Loucy (cell line): ENCODE measurements around the gene GRK1.
A peak's percentile ranks its signal among the peaks of the same experiment; 100 is the strongest.

Source experiments
- H2AFZ ChIP-seq: fragments of 200-600 bp; sonication (generic); 2 replicates; pipeline ENCODE4 v1.6.0; 2016; ENCODE audit warnings: antibody characterized with exemption, mild to moderate bottlenecking, low read length, moderate library complexity
- H3F3A ChIP-seq: fragments of 200-600 bp; 2 replicates; pipeline ENCODE4 v1.6.0; 2016; ENCODE audit warnings: antibody characterized with exemption, low read depth, mild to moderate bottlenecking
- H3K27me3 ChIP-seq: fragments of 200-600 bp; sonication (generic); 2 replicates; pipeline ENCODE4 v1.6.1; 2014; ENCODE audit warnings: low read length, mild to moderate bottlenecking; ENCODE audit not compliant: insufficient read depth, poor library complexity, severe bottlenecking
- H3K36me3 ChIP-seq: fragments of 200-600 bp; sonication (generic); 2 replicates; pipeline ENCODE4 v1.6.1; 2016; ENCODE audit warnings: low read length; ENCODE audit not compliant: insufficient read depth
- H3K4me1 ChIP-seq: fragments of 200-600 bp; sonication (generic); 2 replicates; pipeline ENCODE4 v1.5.1; 2014; ENCODE audit warnings: low read length, mild to moderate bottlenecking; ENCODE audit not compliant: insufficient read depth, poor library complexity, severe bottlenecking
- H3K4me2 ChIP-seq: fragments of 200-600 bp; sonication (generic); 2 replicates; pipeline ENCODE4 v1.6.0; 2014; ENCODE audit warnings: antibody characterized with exemption, low read length, low read depth, mild to moderate bottlenecking; ENCODE audit not compliant: poor library complexity, severe bottlenecking
- H3K4me3 ChIP-seq: fragments of 200-600 bp; sonication (generic); 2 replicates; pipeline ENCODE4 v1.5.1; 2014; ENCODE audit warnings: low read length, mild to moderate bottlenecking, mixed read lengths; ENCODE audit not compliant: poor library complexity, severe bottlenecking
- H3K79me2 ChIP-seq: fragments of 200-600 bp; sonication (generic); 2 replicates; pipeline ENCODE4 v1.6.1; 2014; ENCODE audit warnings: low read length; ENCODE audit not compliant: insufficient read depth
- H3K9ac ChIP-seq: fragments of 200-600 bp; sonication (generic); 2 replicates; pipeline ENCODE4 v1.6.0; 2014; ENCODE audit warnings: mild to moderate bottlenecking, low read depth, low read length, moderate library complexity; ENCODE audit not compliant: poor library complexity, severe bottlenecking
- H3K9me2 ChIP-seq: fragments of 200-600 bp; sonication (generic); replicated peaks from 2 replicates; pipeline ENCODE4 v1.6.1; 2016; ENCODE audit warnings: low read depth, low read length, mixed read lengths
- H3K9me3 ChIP-seq: fragments of 200-600 bp; sonication (generic); 2 replicates; pipeline ENCODE4 v1.6.1; 2014; ENCODE audit warnings: mild to moderate bottlenecking, antibody characterized with exemption, low read length, low read depth; ENCODE audit not compliant: insufficient read depth
- H4K20me1 ChIP-seq: fragments of 200-600 bp; sonication (generic); 2 replicates; pipeline ENCODE4 v1.6.0; 2014; ENCODE audit warnings: antibody characterized with exemption, low read length, mild to moderate bottlenecking; ENCODE audit not compliant: insufficient read depth, poor library complexity, severe bottlenecking
- EZH2phosphoT487 ChIP-seq: fragments of 200-600 bp; IDR thresholded peaks from 2 replicates; pipeline ENCODE4 v1.6.1; 2018; ENCODE audit warnings: antibody characterized with exemption, mild to moderate bottlenecking, moderate library complexity, borderline replicate concordance
- TF ChIP-seq, protein P1 (sequence below): fragments of 200-600 bp; sonication (generic); conservative IDR thresholded peaks from 2 replicates; pipeline ENCODE4 v1.5.1; 2014; ENCODE audit warnings: mild to moderate bottlenecking, antibody characterized with exemption, low read length

The GRK1 gene

DNA sequence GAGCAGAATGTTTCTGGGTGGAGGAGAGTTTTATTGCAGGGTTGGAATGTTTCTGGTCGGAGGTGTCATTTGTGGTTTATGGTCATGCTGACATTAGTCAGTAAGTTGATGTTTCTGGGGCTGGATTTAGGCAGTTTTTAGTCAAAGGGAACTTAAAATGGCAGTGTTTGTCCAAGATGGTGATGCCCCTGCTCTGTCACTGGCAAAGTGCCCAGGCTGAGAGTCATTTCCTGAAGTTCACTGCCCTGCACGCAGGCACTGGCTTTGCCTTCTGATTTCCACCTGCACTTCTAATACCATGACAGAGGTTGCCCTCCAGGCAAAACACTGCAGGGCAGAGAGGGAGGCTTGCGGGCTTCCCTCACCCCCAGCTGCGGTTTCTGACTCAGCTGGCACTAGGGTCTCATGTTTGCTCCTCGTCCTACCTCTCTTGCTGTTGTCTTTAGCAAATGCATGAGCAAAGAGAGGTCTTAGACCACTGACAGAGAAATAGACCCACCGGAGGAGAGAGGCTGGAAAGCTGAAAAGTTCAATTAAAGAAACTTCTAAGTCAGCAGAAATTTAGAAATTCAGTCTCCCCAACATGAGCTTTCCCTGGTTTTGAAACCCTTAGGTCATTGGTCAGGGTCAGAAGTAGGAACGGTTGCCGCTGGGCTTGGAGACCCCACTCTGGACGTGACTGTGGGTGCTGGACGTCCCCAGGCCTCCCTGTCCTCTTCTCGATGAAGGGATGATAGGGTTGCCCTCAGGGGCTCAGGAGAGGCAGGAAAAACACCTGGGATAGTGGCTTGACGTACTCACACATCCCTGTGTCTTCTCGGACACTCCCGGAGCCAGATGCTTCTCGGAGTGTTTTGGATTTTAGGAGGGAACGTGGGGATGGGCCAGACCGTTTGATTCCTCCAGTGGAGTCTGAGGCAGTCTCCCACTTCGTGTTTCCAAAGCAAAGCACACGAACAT, 118.3 kb downstream of the GRK1 start:
- Histone ChIP-seq H3K79me2 (no peaks in the 10 kb centered on the region), H2AFZ (no peak overlapping the region), H3K4me2 (peak overlapping the region; percentile 52), H3K4me3 (peak overlapping the region; percentile 15), H3F3A (no peaks in the 10 kb centered on the region), H4K20me1 (no peaks in the 10 kb centered on the region), H3K36me3 (no peaks in the 10 kb centered on the region), H3K9ac (no peak overlapping the region), H3K4me1 (peaks cover 18% of the 10 kb centered on the region), H3K9me3 (no peaks in the 10 kb centered on the region), H3K27me3 (no peaks in the 10 kb centered on the region), H3K9me2 (no peaks in the 10 kb centered on the region)
- TF ChIP-seq, protein P1, sequence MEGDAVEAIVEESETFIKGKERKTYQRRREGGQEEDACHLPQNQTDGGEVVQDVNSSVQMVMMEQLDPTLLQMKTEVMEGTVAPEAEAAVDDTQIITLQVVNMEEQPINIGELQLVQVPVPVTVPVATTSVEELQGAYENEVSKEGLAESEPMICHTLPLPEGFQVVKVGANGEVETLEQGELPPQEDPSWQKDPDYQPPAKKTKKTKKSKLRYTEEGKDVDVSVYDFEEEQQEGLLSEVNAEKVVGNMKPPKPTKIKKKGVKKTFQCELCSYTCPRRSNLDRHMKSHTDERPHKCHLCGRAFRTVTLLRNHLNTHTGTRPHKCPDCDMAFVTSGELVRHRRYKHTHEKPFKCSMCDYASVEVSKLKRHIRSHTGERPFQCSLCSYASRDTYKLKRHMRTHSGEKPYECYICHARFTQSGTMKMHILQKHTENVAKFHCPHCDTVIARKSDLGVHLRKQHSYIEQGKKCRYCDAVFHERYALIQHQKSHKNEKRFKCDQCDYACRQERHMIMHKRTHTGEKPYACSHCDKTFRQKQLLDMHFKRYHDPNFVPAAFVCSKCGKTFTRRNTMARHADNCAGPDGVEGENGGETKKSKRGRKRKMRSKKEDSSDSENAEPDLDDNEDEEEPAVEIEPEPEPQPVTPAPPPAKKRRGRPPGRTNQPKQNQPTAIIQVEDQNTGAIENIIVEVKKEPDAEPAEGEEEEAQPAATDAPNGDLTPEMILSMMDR = no peak
- TF ChIP-seq EZH2phosphoT487 = no peak

DNA sequence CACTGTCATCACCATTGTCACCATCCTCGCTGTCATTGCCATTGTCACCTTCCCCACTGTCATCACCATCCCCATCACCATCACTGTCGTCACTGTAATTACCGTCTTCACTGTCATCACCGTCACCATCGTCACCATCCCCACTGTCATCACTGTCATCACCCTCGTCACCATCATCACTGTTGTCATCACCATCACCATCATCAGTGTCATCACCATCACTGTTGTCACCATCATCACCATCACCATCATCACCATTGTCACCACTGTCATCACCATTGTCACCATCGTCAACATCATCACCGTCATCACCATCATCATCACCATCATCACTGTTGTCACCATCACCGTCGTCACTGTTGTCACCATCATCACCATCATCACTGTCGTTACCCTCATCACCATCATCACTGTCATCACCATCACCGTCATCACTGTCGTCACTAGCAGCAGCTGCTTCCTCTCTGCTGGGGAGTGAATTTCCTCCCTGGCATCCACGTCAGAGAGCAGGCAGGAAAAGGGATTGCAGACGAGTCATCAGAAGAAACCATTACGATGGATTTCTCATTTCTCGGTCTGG, 119.3 kb downstream of the GRK1 start:
- Histone ChIP-seq H4K20me1 (no peaks in the 10 kb centered on the region), H3K4me2 (no peak overlapping the region), H3K9ac (no peak overlapping the region), H3K9me3 (no peaks in the 10 kb centered on the region; the same call in 1 of the 2 replicates), H3K27me3 (no peaks in the 10 kb centered on the region), H2AFZ (no peak overlapping the region), H3K4me3 (no peak overlapping the region), H3K4me1 (peaks cover 18% of the 10 kb centered on the region), H3K36me3 (no peaks in the 10 kb centered on the region), H3K9me2 (no peaks in the 10 kb centered on the region), H3K79me2 (no peaks in the 10 kb centered on the region), H3F3A (no peaks in the 10 kb centered on the region)
- no peak for TF ChIP-seq EZH2phosphoT487
- TF ChIP-seq, protein P1 = no peak
